Measurements from ENCODE around the gene MYO7B.
"Not testable (repeated sequence)": the region's sequence is repeated elsewhere in the genome, so short reads cannot be mapped to it uniquely, and the experiment has no call there.

The MYO7B gene

GRCh38 chr2:127523269-127523939 is 12.1 kb upstream of the MYO7B start:
- Histone ChIP-seq H3K36me3 (ENCODE audit: control insufficient read depth in 2 of 2, insufficient read depth in 2 of 2, low read length in 2 of 2) (peaks cover 6 to 8% of the 10 kb centered on the region in 2 donors), H3K4me1 (ENCODE audit: control insufficient read depth, insufficient read depth, low read length) (peaks cover 17% of the 10 kb centered on the region), H3K27me3 (ENCODE audit: control insufficient read depth in 1 of 2, insufficient read depth in 2 of 2, low read length in 2 of 2) (no peaks in the 10 kb centered on the region), H3K4me3 (ENCODE audit: low read length in 2 of 2) (no peak overlapping the region), H3K9ac (ENCODE audit: low read length in 2 of 2) (no peak overlapping the region), H3K27ac (ENCODE audit: low read length) (no peak overlapping the region), H3K9me3 (ENCODE audit: control insufficient read depth in 2 of 2, low read length in 2 of 2) (no peaks in the 10 kb centered on the region)

- H3K27me3 ChIP-seq (ENCODE audit: control insufficient read depth in 1 of 2, insufficient read depth in 2 of 2, low read length in 2 of 2); H3K27ac ChIP-seq (ENCODE audit: low read length); H3K36me3 ChIP-seq (ENCODE audit: control insufficient read depth in 2 of 2, insufficient read depth in 2 of 2, low read length in 2 of 2); H3K9me3 ChIP-seq (ENCODE audit: control insufficient read depth in 2 of 2, low read length in 2 of 2); H3K4me3 ChIP-seq (ENCODE audit: low read length in 2 of 2); H3K9ac ChIP-seq (ENCODE audit: low read length in 2 of 2): not testable (repeated sequence)
- H3K4me1 ChIP-seq (ENCODE audit: control insufficient read depth, insufficient read depth, low read length): peaks cover 17% of the 10 kb centered on the region
These were observed 11.2 kb upstream of the MYO7B start for GRCh38 chr2:127524198-127524834.

DNA sequence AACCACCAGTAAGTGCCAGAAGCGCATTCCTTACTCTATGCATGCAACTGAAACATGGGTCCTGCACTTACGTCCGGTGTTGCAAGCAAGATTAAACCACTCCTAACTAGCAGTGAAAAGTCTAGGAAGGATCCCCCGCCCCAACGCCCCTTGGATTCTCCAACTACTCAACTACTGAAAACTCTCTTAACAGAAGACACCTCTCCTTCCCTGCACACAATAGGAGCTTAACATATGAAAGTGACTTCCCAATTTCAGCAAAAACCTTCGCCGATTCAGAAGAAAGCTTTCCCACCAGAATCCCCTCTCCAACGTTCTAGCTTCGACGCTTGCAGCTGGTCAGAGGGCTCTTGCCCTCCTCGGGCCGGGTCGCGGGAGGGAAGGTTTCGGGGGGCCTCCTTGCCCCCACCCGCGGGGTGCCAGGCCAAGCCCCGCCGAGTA is 9.8 kb upstream of the MYO7B start:
- peaks cover 17% of the 10 kb centered on the region for H3K4me1 ChIP-seq (ENCODE audit: control insufficient read depth, insufficient read depth, low read length)
- no peaks in the 10 kb centered on the region for H3K27me3 ChIP-seq (ENCODE audit: control insufficient read depth in 1 of 2, insufficient read depth in 2 of 2, low read length in 2 of 2)
- peaks cover 6 to 8% of the 10 kb centered on the region in 2 donors for H3K36me3 ChIP-seq (ENCODE audit: control insufficient read depth in 2 of 2, insufficient read depth in 2 of 2, low read length in 2 of 2)
- H3K27ac ChIP-seq (ENCODE audit: low read length): peak overlapping the region; percentile 96
- H3K9me3 ChIP-seq (ENCODE audit: control insufficient read depth in 2 of 2, low read length in 2 of 2): no peaks in the 10 kb centered on the region
- H3K4me3 ChIP-seq (ENCODE audit: low read length in 2 of 2): peak overlapping the region; percentile 93 to 94
- H3K9ac ChIP-seq (ENCODE audit: low read length in 2 of 2): peak overlapping the region; percentile 94 to 95

DNA sequence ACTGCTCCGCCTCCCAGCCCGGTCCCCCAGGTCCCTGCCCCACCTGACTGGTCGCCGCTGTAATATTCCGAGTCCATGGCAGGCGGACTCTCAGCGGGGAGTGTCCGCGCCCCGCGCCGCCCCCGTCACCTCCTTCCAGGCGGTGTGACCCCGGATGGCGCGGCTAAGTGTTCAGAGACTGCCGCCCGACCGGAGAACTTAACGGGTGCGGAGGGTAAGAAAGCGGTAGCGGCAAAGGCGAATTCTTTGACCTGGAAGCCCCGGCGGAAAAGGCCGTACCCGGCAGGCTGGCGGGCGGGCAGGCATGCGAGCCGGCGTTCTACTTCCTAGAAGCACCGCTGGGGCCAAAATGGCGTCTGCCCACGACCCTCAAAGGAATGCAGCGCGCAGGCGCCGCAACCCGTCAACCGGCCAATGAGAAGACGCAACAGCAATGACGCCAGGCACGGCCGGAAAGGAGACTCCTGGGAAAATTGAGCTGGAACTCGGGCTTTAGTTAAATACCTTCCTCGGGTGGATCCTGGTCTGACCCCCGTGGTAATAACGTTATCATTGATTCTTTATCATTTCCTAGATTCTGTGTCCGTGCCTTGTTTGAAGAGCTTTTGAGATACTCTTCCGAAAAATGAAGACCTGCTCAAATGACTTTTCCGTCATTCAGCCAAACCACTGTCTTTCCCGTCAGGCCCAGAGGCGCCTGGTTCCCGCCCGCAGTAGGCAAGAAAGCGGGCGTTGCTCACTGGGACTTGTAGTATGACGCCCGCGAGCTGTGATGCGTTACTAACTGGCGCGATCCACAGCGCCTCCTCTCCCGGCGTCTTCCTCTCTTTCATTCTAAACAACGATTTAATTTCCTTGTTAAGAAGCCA is 9.1 kb upstream of the MYO7B start, which contains the start of gene IWS1:
Gene IWS1, minus strand, starts transcription at position 358 of the 869 bp plus-strand sequence. Its CDS starts 281 bp downstream, at position 77.
- H3K9ac ChIP-seq (ENCODE audit: low read length in 2 of 2): peak within 1 kb of the TSS; percentile 94 to 95
- peaks cover 17% of the 10 kb centered on the region for H3K4me1 ChIP-seq (ENCODE audit: control insufficient read depth, insufficient read depth, low read length)
- no peaks in the 10 kb centered on the region for H3K9me3 ChIP-seq (ENCODE audit: control insufficient read depth in 2 of 2, low read length in 2 of 2)
- H3K27me3 ChIP-seq (ENCODE audit: control insufficient read depth in 1 of 2, insufficient read depth in 2 of 2, low read length in 2 of 2): no peaks in the 10 kb centered on the region
- H3K4me3 ChIP-seq (ENCODE audit: low read length in 2 of 2): peak within 1 kb of the TSS; percentile 93 to 94
- H3K27ac ChIP-seq (ENCODE audit: low read length): peak within 1 kb of the TSS; percentile 96
- peaks cover 6 to 8% of the 10 kb centered on the region in 2 donors for H3K36me3 ChIP-seq (ENCODE audit: control insufficient read depth in 2 of 2, insufficient read depth in 2 of 2, low read length in 2 of 2)

- peak overlapping the region; percentile 93 to 94 for H3K4me3 ChIP-seq (ENCODE audit: low read length in 2 of 2)
- H3K9ac ChIP-seq (ENCODE audit: low read length in 2 of 2): peak overlapping the region; percentile 94 to 95
- H3K4me1 ChIP-seq (ENCODE audit: control insufficient read depth, insufficient read depth, low read length): peaks cover 17% of the 10 kb centered on the region
- H3K27me3 ChIP-seq (ENCODE audit: control insufficient read depth in 1 of 2, insufficient read depth in 2 of 2, low read length in 2 of 2): no peaks in the 10 kb centered on the region
- H3K36me3 ChIP-seq (ENCODE audit: control insufficient read depth in 2 of 2, insufficient read depth in 2 of 2, low read length in 2 of 2): peaks cover 2 to 6% of the 10 kb centered on the region in 2 donors
- H3K9me3 ChIP-seq (ENCODE audit: control insufficient read depth in 2 of 2, low read length in 2 of 2): no peaks in the 10 kb centered on the region
- peak overlapping the region; percentile 96 for H3K27ac ChIP-seq (ENCODE audit: low read length)
These were observed 8.3 kb upstream of the MYO7B start for GRCh38 chr2:127527001-127527804.

DNA sequence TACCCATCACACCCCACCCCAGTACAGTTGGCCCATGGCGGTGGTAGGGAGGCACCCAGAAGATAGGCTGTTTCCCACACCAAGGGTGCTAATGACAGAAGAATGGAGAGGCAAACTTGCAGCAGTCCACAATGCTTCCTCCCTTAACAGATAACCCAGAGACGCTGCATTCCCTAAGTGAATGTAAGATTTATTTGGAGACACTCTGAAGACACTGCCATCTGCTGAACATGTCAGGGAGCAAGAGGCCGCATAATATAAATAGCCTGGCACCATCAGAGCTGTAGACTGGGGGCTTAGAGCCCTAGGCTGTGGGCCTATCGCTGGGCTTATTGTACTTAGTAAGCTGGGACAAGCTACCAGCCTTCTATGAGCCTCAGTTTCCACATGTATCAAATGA is 7.0 kb upstream of the MYO7B start:
- Histone ChIP-seq H3K9ac (ENCODE audit: low read length in 2 of 2) (no peak overlapping the region), H3K36me3 (ENCODE audit: control insufficient read depth in 2 of 2, insufficient read depth in 2 of 2, low read length in 2 of 2) (peaks cover 0 to 2% of the 10 kb centered on the region in 2 donors), H3K4me1 (ENCODE audit: control insufficient read depth, insufficient read depth, low read length) (peaks cover 17% of the 10 kb centered on the region), H3K4me3 (ENCODE audit: low read length in 2 of 2) (no peak overlapping the region), H3K27me3 (ENCODE audit: control insufficient read depth in 1 of 2, insufficient read depth in 2 of 2, low read length in 2 of 2) (peaks cover 0 to under 1% of the 10 kb centered on the region in 2 donors), H3K9me3 (ENCODE audit: control insufficient read depth in 2 of 2, low read length in 2 of 2) (no peaks in the 10 kb centered on the region), H3K27ac (ENCODE audit: low read length) (no peak overlapping the region)

- H3K27ac ChIP-seq (ENCODE audit: low read length); H3K9ac ChIP-seq (ENCODE audit: low read length in 2 of 2); H3K36me3 ChIP-seq (ENCODE audit: control insufficient read depth in 2 of 2, insufficient read depth in 2 of 2, low read length in 2 of 2); H3K4me3 ChIP-seq (ENCODE audit: low read length in 2 of 2); H3K27me3 ChIP-seq (ENCODE audit: control insufficient read depth in 1 of 2, insufficient read depth in 2 of 2, low read length in 2 of 2); H3K9me3 ChIP-seq (ENCODE audit: control insufficient read depth in 2 of 2, low read length in 2 of 2): not testable (repeated sequence)
- peaks cover 17% of the 10 kb centered on the region for H3K4me1 ChIP-seq (ENCODE audit: control insufficient read depth, insufficient read depth, low read length)
These were observed 6.1 kb upstream of the MYO7B start for GRCh38 chr2:127529416-127529815.

DNA sequence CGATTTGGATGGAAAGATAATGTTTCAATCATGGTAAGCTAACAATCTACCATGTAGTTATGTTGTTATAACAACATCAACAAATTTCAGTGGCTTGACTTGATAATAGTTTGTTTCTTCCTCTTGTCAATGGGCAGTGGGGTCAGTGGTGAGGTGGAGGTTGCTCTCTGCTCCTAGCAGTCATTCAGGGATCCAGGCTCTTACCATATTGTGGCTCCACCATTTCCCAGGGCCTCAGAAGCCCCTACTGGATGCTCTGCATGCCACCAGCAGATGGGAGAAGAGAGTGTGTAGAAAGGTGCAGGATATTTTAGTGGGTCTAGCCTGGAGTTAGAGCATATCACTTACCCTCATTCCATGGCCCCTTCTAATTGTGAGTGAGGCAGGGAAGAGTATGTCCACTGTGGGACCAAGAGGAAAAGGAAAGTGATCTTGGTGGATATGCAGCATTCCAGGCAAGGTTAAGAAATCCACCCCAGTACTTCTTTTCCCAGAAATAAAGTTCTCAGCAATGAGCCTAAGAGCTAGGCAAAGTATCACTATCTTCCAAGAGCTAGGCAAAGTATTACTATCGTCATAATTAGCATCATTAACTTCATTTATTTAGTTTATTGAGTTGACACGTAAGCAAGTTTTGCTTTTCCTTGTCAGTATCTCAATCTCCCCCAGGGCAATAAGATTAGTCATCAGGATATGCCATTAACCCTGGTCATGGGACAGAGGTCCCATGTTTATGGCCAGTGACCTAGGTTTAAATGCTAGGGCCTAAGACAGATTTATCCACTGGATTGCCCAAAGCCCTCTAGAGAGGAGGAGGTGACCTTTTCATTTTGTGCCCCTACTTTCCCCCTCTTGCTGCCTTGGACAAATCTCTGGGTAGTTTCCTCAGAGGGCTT is 5.0 kb upstream of the MYO7B start:
- no peak overlapping the region for H3K27ac ChIP-seq (ENCODE audit: low read length)

GRCh38 chr2:127531221-127531648 is 4.2 kb upstream of the MYO7B start:
- no peak overlapping the region for H3K27ac ChIP-seq (ENCODE audit: low read length)
- H3K36me3 ChIP-seq (ENCODE audit: control insufficient read depth in 2 of 2, insufficient read depth in 2 of 2, low read length in 2 of 2): no peaks in the 10 kb centered on the region
- no peak overlapping the region for H3K9ac ChIP-seq (ENCODE audit: low read length in 2 of 2)
- H3K4me3 ChIP-seq (ENCODE audit: low read length in 2 of 2): no peak overlapping the region
- H3K9me3 ChIP-seq (ENCODE audit: control insufficient read depth in 2 of 2, low read length in 2 of 2): no peaks in the 10 kb centered on the region
- H3K27me3 ChIP-seq (ENCODE audit: control insufficient read depth in 1 of 2, insufficient read depth in 2 of 2, low read length in 2 of 2): peaks cover 5 to 11% of the 10 kb centered on the region in 2 donors
- H3K4me1 ChIP-seq (ENCODE audit: control insufficient read depth, insufficient read depth, low read length): peaks cover 3% of the 10 kb centered on the region

More for the DNA sequence above, 5.0 kb upstream of the MYO7B start:
- H3K9me3 ChIP-seq (ENCODE audit: control insufficient read depth in 2 of 2, low read length in 2 of 2): no peaks in the 10 kb centered on the region
- no peak overlapping the region for H3K4me3 ChIP-seq (ENCODE audit: low read length in 2 of 2)
- H3K9ac ChIP-seq (ENCODE audit: low read length in 2 of 2): no peak overlapping the region
- peaks cover 2 to 11% of the 10 kb centered on the region in 2 donors for H3K27me3 ChIP-seq (ENCODE audit: control insufficient read depth in 1 of 2, insufficient read depth in 2 of 2, low read length in 2 of 2)
- no peaks in the 10 kb centered on the region for H3K36me3 ChIP-seq (ENCODE audit: control insufficient read depth in 2 of 2, insufficient read depth in 2 of 2, low read length in 2 of 2)
- peaks cover 7% of the 10 kb centered on the region for H3K4me1 ChIP-seq (ENCODE audit: control insufficient read depth, insufficient read depth, low read length)

Data from stomach smooth muscle (tissue), 2 donors.